Omental fat pad (tissue), 4 donors: ENCODE results near the gene HNF1A. TPM values are rescaled to one million over a fixed set of nuclear protein-coding genes. Genes with fewer than 3 reads are reported as not detected.
"Not testable (repeated sequence)": the region's sequence is repeated elsewhere in the genome, so short reads cannot be mapped to it uniquely, and the experiment has no call there.

Experiments used
- ATAC-seq: fragments of 150-250 bp; one replicate; pipeline ENCODE4 v1.9.1; 2016; ENCODE audit warnings: mild to moderate bottlenecking, moderate library complexity; ENCODE audit not compliant: low FRiP score
- DNase-seq: peaks from one replicate; pipeline ENCODE4 v3.0.0-alpha.2; 2019; ENCODE audit warnings: low spot score
- CTCF ChIP-seq, 3 donors: fragments of 450-650 bp; IDR thresholded peaks; one replicate each; pipeline ENCODE4 v1.5.1; 2016 to 2017; ENCODE audit warnings: antibody characterized with exemption in 3 of 3, mild to moderate bottlenecking in 3 of 3, moderate library complexity in 2 of 3
- total RNA-seq, 4 donors: library from RNA; depleted of rRNA; stranded (reverse); fragments of >200 nt; gene quantifications; one replicate each; pipeline ENCODE4 v1.1.0, GENCODE V29; 2016

The HNF1A gene
- total RNA-seq, 4 donors from 2014 or later: not detected

GRCh38 chr12:121033625-121034349, 55.4 kb downstream of the HNF1A start:
- DNase-seq (no peak), ATAC-seq (peak; percentile 64)
- TF ChIP-seq CTCF (IDR thresholded peaks at IDR 0.05): no peak

- ATAC-seq: no peak
- TF ChIP-seq CTCF (IDR thresholded peaks at IDR 0.05): no peak
- no peak for DNase-seq
Measured at GRCh38 chr12:121034616-121035305, 56.4 kb downstream of the HNF1A start.

GRCh38 chr12:121036810-121037326, 58.5 kb downstream of the HNF1A start:
- no peak for TF ChIP-seq CTCF (IDR thresholded peaks at IDR 0.05)
- no peak for DNase-seq
- no peak for ATAC-seq

DNA sequence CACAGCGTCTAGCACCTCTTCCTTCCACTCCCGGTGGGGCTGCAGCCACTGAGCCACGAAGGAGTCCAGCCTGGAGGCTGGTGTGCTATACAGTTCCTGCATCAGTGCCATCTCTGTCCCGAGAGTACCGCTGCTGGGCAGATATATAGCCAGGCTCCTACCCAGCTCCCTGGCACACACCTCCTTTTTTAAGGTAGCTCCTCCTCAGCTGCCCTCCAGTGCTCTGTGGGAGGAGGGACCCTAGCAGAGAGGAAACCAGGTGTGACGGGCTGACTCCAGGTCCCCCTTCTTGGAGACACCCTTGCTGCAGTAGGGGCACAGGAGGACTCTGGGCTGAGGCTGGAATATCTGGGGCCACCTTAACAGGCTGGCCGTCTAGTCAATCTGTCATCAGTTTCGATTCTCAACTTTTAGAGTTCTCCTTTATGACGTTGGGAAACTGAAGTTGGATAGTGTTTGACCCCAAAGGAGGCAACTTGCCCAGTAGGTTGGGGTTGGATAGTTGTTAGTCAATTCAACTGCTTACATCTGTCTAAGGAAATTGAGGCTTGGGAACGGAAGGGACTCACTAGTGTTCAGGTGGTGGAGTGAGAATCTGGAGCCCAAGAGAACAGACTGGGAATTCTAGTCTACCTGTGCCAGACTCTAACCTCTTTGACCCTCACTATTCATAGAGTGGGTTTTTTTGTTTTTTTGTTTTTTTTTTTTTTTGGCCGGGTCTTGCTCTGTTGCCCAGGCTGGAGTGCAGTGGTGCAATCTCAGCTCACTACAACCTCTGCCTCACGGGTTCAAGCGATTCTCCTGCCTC, 60.7 kb downstream of the HNF1A start, which contains the start of gene OASL:
Gene OASL (minus strand): TSS at position 386 of the 808 bp plus-strand sequence. CDS start 275 bp downstream, at position 111.
- ATAC-seq: peak; percentile 33
- no peak for DNase-seq

GRCh38 chr12:121043067-121043466, 64.7 kb downstream of the HNF1A start:
- DNase-seq: no peak
- ATAC-seq: no peak
- TF ChIP-seq CTCF (IDR thresholded peaks at IDR 0.05): no peak

More for the DNA sequence above, 60.7 kb downstream of the HNF1A start, which contains the start of gene OASL:
- no peak for TF ChIP-seq CTCF (IDR thresholded peaks at IDR 0.05)

DNA sequence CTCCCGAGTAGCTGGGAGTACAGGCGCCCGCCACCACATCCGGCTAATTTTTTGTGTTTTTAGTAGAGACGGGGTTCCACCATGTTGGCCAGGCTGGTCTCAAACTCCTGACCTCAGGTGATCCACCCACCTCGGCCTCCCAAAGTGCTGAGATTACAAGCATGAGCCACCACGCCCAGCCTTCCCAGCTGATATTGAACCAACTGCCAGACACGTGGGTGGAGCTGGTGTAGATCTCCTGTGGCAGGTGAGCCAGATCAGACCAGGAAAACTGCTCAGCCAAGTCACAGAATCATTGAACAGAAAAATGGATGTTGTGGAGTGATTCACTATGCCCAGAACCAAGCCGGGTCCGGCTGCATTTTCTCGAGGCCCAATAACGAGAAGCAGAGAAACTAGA, 69.1 kb downstream of the HNF1A start:
- DNase-seq, ATAC-seq: not testable (repeated sequence)

DNA sequence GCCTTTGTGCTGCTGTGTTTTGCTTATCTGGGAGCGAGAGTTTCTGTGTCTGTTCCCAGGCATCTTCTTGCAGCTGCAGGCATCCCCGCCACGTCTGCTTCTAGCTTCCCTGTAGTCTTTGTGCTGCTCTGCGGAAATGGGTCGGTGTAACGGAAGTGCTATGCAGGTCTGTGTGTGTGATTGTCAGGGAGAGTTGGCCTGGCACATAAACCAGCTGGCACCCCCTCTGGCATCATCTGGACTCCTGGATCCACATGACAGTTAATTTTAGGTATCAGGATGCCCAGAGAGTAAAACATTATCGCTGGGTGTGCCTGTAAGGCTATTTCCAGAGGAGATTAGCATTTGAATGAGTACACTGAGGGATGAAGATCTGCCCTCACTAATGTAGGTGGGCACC, 70.1 kb downstream of the HNF1A start:
- no peak for TF ChIP-seq CTCF (IDR thresholded peaks at IDR 0.05)
- DNase-seq: no peak
- no peak for ATAC-seq
